IgD-negative memory B cell (primary cell): ENCODE results near the gene PPFIA3. TPM values are rescaled to one million over a fixed set of nuclear protein-coding genes. Genes with fewer than 3 reads are reported as not detected.
A peak's percentile ranks its signal among the peaks of the same experiment; 100 is the strongest.
"Not testable (repeated sequence)": the region's sequence is repeated elsewhere in the genome, so short reads cannot be mapped to it uniquely, and the experiment has no call there.

Experiments
- H3K27ac Mint-ChIP-seq, 3 donors: one replicate each; pipeline ENCODE4 v1.8.0; 2020 to 2022; ENCODE audit warnings: mild to moderate bottlenecking in 3 of 3, mixed read lengths in 3 of 3, moderate library complexity in 1 of 3
- H3K27me3 Mint-ChIP-seq: one replicate; pipeline ENCODE4 v1.8.0; 2021; ENCODE audit warnings: mixed read lengths
- H3K36me3 Mint-ChIP-seq: one replicate; pipeline ENCODE4 v1.8.0; 2020; ENCODE audit warnings: mild to moderate bottlenecking, mixed read lengths
- H3K4me1 Mint-ChIP-seq, 3 donors: one replicate each; pipeline ENCODE4 v1.8.0; 2020 to 2022; ENCODE audit warnings: mixed read lengths in 3 of 3, mild to moderate bottlenecking in 1 of 3
- H3K4me3 Mint-ChIP-seq, 4 donors: one replicate each; pipeline ENCODE4 v1.8.0; 2020 to 2022; ENCODE audit warnings: mild to moderate bottlenecking in 4 of 4, mixed read lengths in 4 of 4, moderate library complexity in 3 of 4
- H3K9me3 Mint-ChIP-seq, 3 donors: one replicate each; pipeline ENCODE4 v1.8.0; 2020 to 2021; ENCODE audit warnings: mixed read lengths in 3 of 3, mild to moderate bottlenecking in 1 of 3
- polyA plus RNA-seq: library from polyadenylated mRNA; unstranded; fragments of 300-500 nt; fragmentation: Illumina TruSeq; gene quantifications from one replicate; pipeline ENCODE4 v1.2.3, GENCODE V29; 2021

Gene PPFIA3
- polyA plus RNA-seq, 1 donor from 2014 or later: not detected

DNA sequence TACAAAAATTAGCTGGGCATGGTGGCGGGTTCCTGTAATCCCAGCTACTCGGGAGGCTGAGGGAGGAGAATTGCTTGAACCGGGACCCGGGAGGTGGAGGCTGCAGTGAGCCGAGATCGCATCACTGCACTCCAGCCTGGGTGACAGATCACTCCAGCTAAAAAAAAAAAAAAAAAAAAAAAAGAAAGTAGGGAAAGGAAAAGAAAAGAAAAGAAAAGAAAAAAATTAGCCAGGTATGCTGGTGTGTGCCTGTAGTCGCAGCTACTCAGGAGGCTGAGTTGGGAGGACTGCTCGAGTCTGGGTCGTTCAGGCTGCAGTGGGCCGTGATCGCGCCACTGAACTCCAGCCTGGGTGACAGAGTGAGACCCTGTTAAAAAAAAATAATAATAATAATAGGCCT, 7.9 kb downstream of the PPFIA3 start:
- H3K36me3 Mint-ChIP-seq, H3K9me3 Mint-ChIP-seq, H3K4me3 Mint-ChIP-seq, H3K27me3 Mint-ChIP-seq, H3K27ac Mint-ChIP-seq: not testable (repeated sequence)
- H3K4me1 Mint-ChIP-seq: peaks cover 0 to 11% (median 4%) of the 10 kb centered on the region in 3 donors

DNA sequence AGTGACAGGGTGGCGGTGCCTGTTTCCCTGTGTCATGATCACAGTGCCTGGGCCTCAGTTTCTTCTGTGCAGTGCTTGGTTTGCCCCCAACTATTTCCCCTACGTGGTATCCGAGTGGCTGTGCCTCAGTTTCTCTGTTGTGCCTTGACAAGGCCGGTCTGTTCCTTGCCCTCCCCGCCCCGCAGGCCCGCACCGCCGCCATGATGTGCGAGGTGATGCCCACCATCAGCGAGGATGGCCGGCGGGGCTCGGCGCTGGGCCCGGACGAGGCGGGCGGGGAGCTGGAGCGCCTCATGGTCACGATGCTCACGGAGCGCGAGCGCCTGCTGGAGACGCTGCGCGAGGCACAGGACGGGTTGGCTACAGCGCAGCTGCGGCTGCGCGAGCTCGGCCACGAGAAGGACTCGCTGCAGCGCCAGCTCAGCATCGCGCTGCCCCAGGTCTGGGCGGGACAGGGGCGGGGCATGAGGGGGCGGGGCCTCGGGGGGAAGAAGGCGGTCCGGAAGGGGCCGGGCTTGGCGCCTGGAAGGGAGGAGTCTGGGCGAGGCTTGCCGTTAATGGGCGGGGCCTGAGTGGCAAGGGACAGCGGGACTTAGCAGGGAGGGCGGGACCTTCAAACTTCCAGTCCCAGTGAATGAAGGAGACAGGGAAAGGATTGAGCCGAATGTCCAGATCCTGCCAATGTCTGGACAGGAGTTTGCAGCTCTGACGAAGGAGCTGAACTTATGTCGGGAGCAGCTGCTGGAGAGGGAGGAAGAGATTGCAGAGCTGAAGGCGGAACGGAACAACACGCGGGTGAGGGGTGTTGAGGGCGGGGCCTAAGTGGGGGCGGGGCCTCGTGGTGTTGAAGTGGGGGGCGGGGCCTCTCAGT, 8.6 kb downstream of the PPFIA3 start:
- H3K27me3 Mint-ChIP-seq: no peaks in the 10 kb centered on the region
- H3K4me1 Mint-ChIP-seq: peaks cover 0 to 12% (median 4%) of the 10 kb centered on the region in 3 donors
- H3K36me3 Mint-ChIP-seq: no peaks in the 10 kb centered on the region
- peaks cover 0 to 2% (median 0%) of the 10 kb centered on the region in 3 donors for H3K9me3 Mint-ChIP-seq
- peak overlapping the region; percentile 36 to 97 (median 88) for H3K4me3 Mint-ChIP-seq
- H3K27ac Mint-ChIP-seq: peak overlapping the region in 1 of 3 donors; percentile 3

DNA sequence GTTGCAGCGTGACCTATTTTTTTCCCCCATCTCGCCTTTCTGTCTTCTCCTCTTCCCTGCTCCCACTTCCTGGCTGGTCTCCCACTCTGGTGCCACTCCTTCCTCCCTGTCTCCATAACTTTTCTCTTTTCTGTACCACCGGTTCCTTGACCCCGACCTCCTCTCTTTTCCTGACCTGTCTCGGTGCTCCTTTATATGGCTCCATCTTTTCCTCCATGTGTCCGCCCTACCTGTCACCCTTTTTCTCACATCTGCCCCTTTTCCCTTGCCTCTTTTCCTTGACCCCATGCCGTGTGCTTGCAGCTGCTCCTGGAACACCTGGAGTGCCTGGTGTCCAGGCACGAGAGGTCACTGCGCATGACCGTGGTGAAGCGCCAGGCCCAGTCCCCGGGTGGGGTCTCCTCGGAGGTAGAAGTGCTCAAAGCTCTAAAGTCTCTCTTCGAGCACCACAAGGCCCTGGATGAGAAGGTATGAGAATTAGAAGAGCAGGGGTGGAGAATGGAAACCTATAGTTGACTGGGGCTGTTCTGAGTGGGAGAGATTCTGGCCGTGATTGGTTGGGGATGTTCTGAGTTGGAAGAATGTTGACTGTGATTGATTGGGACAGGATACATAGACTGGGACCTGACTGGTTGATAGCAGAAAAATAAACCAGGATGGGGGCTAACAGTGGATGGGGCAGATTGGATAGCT, 9.3 kb downstream of the PPFIA3 start:
- peak overlapping the region in 1 of 3 donors; percentile 68 for H3K27ac Mint-ChIP-seq
- H3K4me1 Mint-ChIP-seq: peaks cover 0 to 12% (median 4%) of the 10 kb centered on the region in 3 donors

DNA sequence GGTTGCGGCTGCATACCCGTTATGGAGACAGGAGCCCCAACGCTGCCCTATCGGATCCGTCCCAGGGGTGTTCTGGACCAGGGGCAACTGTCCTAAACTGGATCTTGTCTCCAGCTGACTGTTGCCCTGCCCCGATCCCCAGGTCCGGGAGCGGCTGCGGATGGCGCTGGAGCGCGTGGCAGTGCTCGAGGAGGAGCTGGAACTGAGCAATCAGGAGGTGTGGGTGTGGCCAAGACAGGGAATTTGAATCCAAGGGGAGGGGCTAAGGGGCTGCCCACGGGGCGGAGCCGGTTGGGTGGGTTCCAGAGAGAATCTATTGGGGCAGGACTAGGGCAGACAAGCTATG, 9.9 kb downstream of the PPFIA3 start:
- peaks cover 2% of the 10 kb centered on the region for H3K27me3 Mint-ChIP-seq
- H3K4me1 Mint-ChIP-seq: peaks cover 0 to 12% (median 4%) of the 10 kb centered on the region in 3 donors
- H3K27ac Mint-ChIP-seq: no peak overlapping the region
- H3K4me3 Mint-ChIP-seq: peak overlapping the region in 1 of 4 donors; percentile 91
- peaks cover 0 to 2% (median 0%) of the 10 kb centered on the region in 3 donors for H3K9me3 Mint-ChIP-seq
- H3K36me3 Mint-ChIP-seq: no peaks in the 10 kb centered on the region

More for the DNA sequence above, 9.3 kb downstream of the PPFIA3 start:
- Mint-ChIP-seq H3K9me3 (peaks cover 0 to 2% (median 0%) of the 10 kb centered on the region in 3 donors), H3K36me3 (no peaks in the 10 kb centered on the region), H3K27me3 (peaks cover 2% of the 10 kb centered on the region), H3K4me3 (peak overlapping the region; percentile 13 to 91 (median 60))

DNA sequence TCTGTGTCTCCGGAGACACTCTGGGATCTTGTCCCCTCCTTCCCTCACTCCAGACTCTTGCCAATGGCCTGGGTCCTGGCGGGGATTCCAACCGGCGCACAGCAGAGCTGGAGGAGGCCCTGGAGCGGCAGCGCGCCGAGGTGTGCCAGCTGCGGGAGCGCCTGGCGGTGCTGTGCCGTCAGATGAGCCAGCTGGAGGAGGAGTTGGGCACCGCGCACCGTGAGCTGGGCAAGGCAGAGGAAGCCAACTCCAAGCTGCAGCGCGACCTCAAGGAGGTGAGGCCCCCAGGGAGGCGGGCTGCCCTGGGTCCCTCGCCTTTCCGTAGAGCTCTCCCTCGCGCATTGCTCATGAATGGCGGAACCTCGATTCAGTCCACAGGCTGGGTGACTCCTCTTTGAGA, 11.0 kb downstream of the PPFIA3 start:
- Mint-ChIP-seq H3K36me3 (no peaks in the 10 kb centered on the region), H3K27ac (no peak overlapping the region), H3K4me1 (peaks cover 0 to 12% (median 4%) of the 10 kb centered on the region in 3 donors), H3K27me3 (peaks cover 7% of the 10 kb centered on the region), H3K4me3 (no peak overlapping the region), H3K9me3 (peaks cover 0 to 2% (median 0%) of the 10 kb centered on the region in 3 donors)

DNA sequence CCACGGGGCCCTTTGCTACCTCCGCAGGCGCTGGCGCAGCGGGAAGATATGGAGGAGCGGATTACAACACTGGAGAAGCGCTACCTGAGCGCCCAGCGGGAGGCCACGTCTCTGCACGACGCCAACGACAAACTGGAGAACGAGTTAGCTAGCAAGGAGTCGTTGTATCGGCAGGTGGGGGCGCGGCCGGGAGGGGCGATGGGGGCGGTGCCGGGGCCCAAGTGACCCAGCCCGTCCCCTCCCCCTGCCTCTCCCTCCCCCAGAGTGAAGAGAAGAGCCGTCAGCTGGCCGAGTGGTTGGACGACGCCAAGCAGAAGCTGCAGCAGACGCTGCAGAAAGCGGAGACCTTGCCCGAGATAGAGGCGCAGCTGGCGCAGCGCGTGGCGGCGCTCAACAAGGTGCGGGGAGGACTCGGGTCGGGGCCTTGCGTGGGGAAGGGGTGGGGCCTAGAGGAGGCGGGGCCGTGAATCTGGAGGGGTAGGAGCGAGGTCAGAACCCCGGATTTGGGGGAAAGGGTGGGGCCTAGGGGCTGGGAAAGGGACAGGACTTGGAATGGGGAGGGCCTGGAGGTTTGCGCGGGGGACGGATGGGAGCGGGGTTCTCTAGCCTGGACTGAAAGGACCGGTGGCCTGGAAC, 13.7 kb downstream of the PPFIA3 start:
- Mint-ChIP-seq H3K36me3 (peaks cover 1% of the 10 kb centered on the region), H3K27ac (peak overlapping the region in 1 of 3 donors; percentile 19), H3K27me3 (peaks cover 12% of the 10 kb centered on the region), H3K4me1 (peaks cover 0 to 10% (median 3%) of the 10 kb centered on the region in 3 donors), H3K9me3 (peaks cover 0 to 2% (median 0%) of the 10 kb centered on the region in 3 donors), H3K4me3 (no peak overlapping the region)

DNA sequence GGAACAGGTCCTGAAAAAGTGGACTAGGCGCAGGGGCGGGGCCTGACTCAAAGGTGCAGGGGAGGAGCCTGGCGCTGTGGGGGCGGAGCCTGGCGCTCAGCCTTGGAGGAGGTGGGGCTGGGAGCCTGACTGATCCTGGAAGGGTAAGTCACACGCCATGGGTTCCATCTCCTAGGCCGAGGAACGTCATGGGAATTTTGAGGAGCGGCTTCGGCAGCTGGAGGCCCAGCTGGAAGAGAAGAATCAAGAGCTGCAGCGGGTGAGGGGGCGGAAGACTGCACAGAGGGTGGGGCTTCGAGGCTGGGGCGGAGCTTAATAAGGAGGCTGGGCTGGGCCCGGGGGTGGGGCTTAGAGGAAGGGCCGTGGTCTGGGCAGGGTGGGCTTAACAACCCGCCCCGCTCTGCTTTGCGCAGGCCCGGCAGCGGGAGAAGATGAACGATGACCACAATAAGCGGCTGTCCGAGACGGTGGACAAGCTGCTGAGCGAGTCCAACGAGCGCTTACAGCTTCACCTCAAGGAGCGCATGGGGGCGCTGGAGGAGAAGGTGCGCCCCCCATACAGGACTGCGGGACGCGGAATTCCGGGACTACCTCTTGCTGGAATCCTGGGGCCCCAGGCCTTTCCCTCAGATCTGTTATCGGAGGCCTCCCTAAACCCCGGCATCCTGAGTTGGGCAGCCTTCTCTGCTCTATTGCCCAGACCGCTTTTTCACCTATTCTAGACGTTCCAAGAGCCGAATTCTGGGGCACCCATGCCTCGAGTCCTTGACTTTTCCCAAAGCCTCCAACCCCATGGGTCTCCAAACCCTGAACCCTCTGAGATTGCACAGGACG, 14.5 kb downstream of the PPFIA3 start:
- Mint-ChIP-seq H3K36me3 (peaks cover 1% of the 10 kb centered on the region), H3K4me3 (peak overlapping the region in 3 of 4 donors; percentile 8 to 78 (median 20)), H3K27me3 (peaks cover 12% of the 10 kb centered on the region), H3K27ac (no peak overlapping the region), H3K9me3 (peaks cover 0 to 2% (median 0%) of the 10 kb centered on the region in 3 donors), H3K4me1 (peaks cover 0 to 4% (median 1%) of the 10 kb centered on the region in 3 donors)

DNA sequence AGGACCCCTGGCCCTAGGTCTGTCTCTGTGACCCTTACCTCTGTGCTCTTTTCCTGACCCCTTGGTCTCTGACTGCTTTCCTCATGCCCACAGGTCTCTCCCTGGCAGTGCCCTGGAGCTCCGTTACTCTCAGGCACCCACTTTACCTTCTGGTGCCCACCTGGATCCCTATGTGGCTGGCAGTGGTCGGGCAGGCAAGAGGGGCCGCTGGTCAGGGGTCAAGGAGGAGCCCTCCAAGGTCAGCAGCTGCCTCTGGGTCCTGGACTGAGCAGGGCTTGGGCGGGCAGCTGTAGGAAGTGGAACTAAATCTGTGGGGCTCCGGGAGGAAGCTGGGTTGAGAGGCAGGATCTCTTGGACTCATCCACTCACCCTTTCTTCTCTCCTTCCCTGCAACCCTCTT, 16.3 kb downstream of the PPFIA3 start:
- no peak overlapping the region for H3K27ac Mint-ChIP-seq
- H3K4me1 Mint-ChIP-seq: peaks cover 0 to 1% (median 0%) of the 10 kb centered on the region in 3 donors
- H3K27me3 Mint-ChIP-seq: peaks cover 12% of the 10 kb centered on the region
- peaks cover 1% of the 10 kb centered on the region for H3K36me3 Mint-ChIP-seq
- H3K4me3 Mint-ChIP-seq: no peak overlapping the region
- no peaks in the 10 kb centered on the region for H3K9me3 Mint-ChIP-seq

DNA sequence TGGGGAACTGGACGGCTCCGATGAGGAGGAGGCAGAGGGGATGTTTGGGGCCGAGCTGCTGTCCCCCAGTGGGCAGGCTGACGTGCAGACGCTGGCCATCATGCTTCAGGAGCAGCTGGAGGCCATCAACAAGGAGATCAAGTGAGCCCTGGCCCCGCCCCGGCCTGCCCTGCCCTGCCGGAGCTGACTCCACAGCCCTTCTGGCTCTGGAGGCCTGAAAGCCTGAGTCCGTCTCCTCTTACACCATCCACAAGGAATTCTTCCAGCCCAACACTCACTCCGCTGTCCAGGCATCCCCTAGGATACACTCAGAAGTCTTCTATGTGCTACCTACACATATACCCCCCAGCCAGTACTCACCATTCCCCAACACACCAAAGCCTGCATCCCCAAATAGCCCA, 17.4 kb downstream of the PPFIA3 start:
- Mint-ChIP-seq H3K27ac (no peak overlapping the region), H3K36me3 (peaks cover 1% of the 10 kb centered on the region), H3K9me3 (no peaks in the 10 kb centered on the region), H3K27me3 (peaks cover 12% of the 10 kb centered on the region), H3K4me1 (peaks cover 0 to 4% (median 0%) of the 10 kb centered on the region in 3 donors), H3K4me3 (no peak overlapping the region)

DNA sequence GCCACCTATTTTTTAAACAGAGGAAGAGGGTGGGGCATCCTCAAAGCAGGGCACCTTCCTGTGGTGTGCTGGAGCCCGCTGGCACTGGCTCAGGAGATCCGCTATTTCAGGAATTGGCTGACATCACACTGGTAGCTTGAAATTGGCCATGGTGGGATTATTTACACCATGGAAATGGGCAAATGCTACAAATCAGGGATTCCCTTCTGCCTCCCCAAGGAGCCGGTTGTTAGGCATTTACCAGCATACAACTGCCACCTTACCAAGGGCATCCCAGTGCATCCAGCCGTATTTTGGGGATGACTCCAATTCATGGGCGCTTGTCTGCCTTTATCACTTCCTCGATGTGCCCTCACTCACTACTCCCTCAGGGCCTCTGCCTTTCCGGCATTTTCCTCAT, 21.6 kb downstream of the PPFIA3 start:
- peaks cover 8 to 12% (median 11%) of the 10 kb centered on the region in 3 donors for H3K4me1 Mint-ChIP-seq
- no peaks in the 10 kb centered on the region for H3K9me3 Mint-ChIP-seq
- no peak overlapping the region for H3K27ac Mint-ChIP-seq
- H3K36me3 Mint-ChIP-seq: no peaks in the 10 kb centered on the region
- peaks cover 21% of the 10 kb centered on the region for H3K27me3 Mint-ChIP-seq
- H3K4me3 Mint-ChIP-seq: no peak overlapping the region

DNA sequence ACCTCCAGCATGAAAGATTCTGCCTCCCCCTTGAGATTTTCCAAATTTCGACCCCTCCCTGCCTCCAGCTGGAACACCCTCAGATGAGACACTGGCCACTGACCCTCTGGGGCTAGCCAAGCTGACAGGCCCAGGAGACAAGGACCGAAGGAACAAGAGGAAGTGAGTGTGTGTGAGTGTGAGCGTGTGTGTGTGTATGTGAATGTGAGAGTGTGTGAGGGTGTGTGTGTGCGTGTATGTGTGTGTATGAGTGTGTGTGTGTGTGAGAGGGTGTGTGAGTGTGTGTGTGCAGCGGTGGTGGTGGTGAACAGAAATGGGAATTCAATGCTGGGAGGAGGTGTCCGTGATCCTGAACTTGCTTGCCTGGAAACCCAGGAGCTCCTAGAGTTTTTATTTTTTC, 22.0 kb downstream of the PPFIA3 start:
- H3K27ac Mint-ChIP-seq: no peak overlapping the region
- H3K27me3 Mint-ChIP-seq: peaks cover 20% of the 10 kb centered on the region

DNA sequence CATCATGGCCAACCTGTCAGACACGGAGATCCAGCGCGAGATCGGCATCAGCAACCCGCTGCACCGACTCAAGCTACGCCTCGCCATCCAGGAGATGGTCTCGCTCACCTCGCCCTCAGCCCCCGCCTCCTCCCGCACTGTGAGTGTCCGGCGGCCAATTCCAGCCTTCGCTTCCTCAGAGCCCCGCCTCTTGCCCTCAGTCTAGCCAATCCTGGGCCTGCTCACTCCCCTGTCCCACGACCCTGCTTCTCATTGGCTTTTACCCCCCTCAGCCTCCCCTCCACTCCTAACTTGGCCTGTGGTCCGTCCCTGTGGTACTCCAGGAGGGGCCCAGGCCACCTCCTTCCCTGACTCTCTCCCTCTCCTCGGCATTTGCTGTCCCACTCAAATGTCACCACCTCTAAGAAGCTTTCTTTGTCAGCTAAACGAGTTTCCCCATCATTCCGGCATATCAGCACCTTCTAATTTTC, 23.6 kb downstream of the PPFIA3 start:
- Mint-ChIP-seq H3K4me3 (peak overlapping the region in 2 of 4 donors; percentile 54 to 87), H3K36me3 (no peaks in the 10 kb centered on the region), H3K9me3 (no peaks in the 10 kb centered on the region), H3K27ac (peak overlapping the region in 1 of 3 donors; percentile 9), H3K4me1 (peaks cover 8 to 12% (median 11%) of the 10 kb centered on the region in 3 donors), H3K27me3 (peaks cover 27% of the 10 kb centered on the region)

More for the DNA sequence above, 22.0 kb downstream of the PPFIA3 start:
- no peaks in the 10 kb centered on the region for H3K9me3 Mint-ChIP-seq
- no peak overlapping the region for H3K4me3 Mint-ChIP-seq
- peaks cover 8 to 12% (median 11%) of the 10 kb centered on the region in 3 donors for H3K4me1 Mint-ChIP-seq
- no peaks in the 10 kb centered on the region for H3K36me3 Mint-ChIP-seq

DNA sequence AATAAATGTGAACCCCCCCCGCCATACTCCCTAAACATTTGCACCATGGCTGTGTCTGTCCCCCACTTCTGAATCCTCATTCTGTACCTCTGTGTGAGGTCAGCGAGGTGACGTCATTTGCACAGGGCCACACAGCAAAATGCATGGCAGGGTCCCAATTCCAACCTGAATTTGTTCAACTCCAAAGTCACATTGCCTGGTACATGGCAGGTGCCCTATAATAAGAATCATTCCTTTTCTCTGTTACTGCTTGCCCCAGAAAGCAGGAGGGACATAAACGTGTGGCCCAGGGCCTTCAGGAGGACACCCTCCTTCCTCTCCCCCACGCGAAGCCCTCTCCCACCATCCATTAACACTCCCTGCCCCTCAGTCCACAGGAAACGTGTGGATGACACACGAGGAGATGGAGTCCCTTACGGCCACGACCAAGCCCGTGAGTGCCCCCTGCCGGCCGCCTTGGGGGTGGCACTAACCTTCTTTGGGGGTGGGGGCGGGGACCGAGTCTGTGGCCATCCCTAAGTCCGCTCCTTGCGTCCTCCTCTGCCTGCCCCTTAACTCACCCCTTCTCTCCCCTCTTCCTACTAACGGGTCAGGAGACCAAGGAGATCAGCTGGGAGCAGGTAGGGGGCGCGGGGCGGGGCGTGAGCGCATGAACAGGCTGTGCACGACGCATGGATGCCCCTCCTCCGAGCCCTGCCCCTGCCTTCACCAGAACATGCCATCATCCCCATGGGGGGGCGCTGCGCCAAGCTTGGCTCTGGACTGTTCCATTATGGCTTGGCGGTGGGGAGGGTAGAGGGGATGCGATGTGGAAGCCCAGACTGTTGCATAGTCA, 26.4 kb downstream of the PPFIA3 start:
- H3K4me1 Mint-ChIP-seq: peaks cover 12 to 17% (median 16%) of the 10 kb centered on the region in 3 donors

More for the DNA sequence above, 26.4 kb downstream of the PPFIA3 start:
- Mint-ChIP-seq H3K9me3 (peaks cover 0 to 3% (median 0%) of the 10 kb centered on the region in 3 donors), H3K36me3 (no peaks in the 10 kb centered on the region), H3K27me3 (peaks cover 50% of the 10 kb centered on the region), H3K27ac (peak overlapping the region; percentile 5 to 27 (median 6)), H3K4me3 (peak overlapping the region in 1 of 4 donors; percentile 9)
